Measurements from ENCODE around the gene DLX2.

DLX2 gene

DNA sequence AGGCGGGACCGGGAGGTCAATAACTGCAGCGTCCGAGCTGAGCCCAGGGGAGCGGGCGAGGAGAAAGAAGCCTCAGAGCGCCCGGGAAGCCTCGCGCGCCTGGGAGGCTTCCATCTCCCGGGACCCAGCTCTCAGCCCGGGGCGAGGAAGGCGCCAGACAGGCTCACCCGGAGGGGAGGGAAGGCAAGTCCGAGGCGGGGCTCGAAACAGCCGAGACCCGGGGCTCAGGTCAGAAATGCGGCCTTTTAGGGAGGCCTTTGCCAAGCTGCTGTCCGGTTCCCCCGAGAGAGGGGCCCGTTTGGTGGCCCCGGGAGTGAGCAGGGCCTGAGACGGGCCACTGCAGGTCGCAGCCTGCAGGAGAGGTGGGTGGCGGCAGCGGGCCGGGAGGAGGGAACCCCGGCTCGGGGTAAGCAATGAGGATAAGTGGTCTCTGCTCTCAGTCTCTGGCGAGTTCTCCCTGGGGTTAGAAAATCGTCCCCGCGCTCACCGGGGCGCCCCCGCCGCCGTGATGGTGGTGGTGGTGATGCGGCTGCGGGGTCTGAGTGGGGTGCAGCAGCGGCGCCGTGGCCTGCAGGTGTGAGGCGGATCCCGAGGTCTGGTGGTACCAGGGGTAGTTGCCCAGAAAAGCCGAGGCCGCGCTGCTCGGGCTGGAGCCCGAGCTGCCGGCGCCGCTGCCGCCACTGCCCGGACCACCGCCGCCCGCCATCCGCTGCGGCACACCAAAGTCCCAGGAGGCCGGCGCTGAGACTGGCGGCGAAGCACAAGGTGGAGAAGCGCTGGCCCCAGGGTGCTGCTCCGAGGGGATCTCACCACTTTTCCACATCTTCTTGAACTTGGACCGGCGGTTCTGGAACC lies 2.4 kb downstream of the DLX2 start:
- Histone ChIP-seq H3K27ac (no peak overlapping the region), H3K4me3 (peak overlapping the region; percentile 19)
- TF ChIP-seq, protein P1, sequence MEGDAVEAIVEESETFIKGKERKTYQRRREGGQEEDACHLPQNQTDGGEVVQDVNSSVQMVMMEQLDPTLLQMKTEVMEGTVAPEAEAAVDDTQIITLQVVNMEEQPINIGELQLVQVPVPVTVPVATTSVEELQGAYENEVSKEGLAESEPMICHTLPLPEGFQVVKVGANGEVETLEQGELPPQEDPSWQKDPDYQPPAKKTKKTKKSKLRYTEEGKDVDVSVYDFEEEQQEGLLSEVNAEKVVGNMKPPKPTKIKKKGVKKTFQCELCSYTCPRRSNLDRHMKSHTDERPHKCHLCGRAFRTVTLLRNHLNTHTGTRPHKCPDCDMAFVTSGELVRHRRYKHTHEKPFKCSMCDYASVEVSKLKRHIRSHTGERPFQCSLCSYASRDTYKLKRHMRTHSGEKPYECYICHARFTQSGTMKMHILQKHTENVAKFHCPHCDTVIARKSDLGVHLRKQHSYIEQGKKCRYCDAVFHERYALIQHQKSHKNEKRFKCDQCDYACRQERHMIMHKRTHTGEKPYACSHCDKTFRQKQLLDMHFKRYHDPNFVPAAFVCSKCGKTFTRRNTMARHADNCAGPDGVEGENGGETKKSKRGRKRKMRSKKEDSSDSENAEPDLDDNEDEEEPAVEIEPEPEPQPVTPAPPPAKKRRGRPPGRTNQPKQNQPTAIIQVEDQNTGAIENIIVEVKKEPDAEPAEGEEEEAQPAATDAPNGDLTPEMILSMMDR (IDR thresholded peaks at IDR 0.05): no peak
- DNase-seq (ENCODE audit: low spot score): no peak

DNA sequence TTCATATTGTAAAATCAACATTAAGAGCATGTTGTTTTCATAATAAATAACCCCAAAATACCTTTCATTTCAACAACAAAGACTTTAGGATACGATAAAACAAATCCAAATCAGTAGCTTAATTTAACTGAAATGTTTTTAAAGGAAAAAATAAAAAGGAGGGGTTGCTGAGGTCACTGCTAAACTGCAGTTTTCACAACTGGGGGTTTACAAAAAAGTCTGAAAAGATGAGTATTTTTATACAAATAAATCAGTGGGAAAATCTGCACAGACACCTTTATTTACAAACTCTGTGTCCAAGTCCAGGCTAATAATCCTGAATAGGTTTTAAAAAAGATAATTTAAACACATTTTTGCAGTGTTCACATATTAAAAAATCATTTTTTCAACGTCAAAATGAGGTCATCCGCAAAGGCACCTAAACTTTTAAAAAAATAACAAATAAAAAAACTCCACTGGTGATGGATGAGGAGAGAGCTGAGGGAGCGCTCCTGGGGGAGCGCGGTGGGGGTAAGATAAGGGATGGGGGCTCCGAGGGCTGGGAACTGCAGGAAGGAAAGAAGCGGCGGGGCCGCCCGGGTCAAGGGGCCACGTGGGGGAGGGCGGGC lies 3.1 kb downstream of the DLX2 start:
- Histone ChIP-seq H3K27ac (no peak overlapping the region), H3K4me3 (peak overlapping the region; percentile 64)
- DNase-seq (ENCODE audit: low spot score): no peak
- TF ChIP-seq, protein P1 (IDR thresholded peaks at IDR 0.05): no peak

GRCh38 chr2:172098650-172099471 lies 3.8 kb downstream of the DLX2 start:
- Histone ChIP-seq H3K4me3 (peak overlapping the region; percentile 64), H3K27ac (peak overlapping the region in 1 of 2 donors; percentile 2)
- TF ChIP-seq, protein P1 (IDR thresholded peaks at IDR 0.05): no peak
- DNase-seq (ENCODE audit: low spot score): peak; percentile 74

- Histone ChIP-seq H3K4me3 (peak overlapping the region; percentile 64), H3K27ac (no peak overlapping the region)
- TF ChIP-seq, protein P1 (IDR thresholded peaks at IDR 0.05): no peak
Measured at GRCh38 chr2:172098287-172098649, 4.4 kb downstream of the DLX2 start.

DNA sequence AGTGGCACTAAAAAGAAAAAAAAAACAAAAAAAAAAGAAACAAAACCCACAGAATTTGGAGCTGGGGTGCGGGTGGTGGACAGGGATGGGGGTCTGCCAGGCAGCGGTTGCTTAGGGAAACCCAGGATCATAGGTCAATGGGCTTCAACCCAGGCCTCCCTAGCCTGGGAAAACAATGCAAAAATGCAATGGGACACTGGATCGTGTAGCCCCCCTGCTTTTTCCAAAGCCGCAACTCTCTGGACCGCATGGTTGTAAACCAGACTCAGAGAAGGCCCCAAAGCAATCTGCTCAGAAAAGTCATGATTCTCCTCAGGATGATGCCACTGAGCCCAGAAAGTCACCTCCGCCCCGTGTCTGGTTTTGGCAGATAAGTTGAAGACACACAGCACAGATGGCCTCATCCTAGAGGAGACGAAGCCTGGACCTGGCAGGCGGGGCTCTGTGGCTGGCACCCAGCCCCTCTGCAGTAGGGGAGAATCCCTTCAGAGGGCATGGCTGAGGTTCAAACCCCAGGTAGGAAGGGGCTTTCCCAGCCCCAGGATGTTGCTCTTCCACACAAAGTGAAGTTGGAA lies 5.1 kb downstream of the DLX2 start:
- TF ChIP-seq, protein P1 (IDR thresholded peaks at IDR 0.05): no peak
- no peak overlapping the region for H3K27ac ChIP-seq
- DNase-seq (ENCODE audit: low spot score): peak; percentile 59
- H3K4me3 ChIP-seq: no peak overlapping the region

More at GRCh38 chr2:172098287-172098649, 4.4 kb downstream of the DLX2 start:
- peak; percentile 62 for DNase-seq (ENCODE audit: low spot score)

- DNase-seq (ENCODE audit: low spot score): no peak
- TF ChIP-seq, protein P1 (IDR thresholded peaks at IDR 0.05): no peak
- Histone ChIP-seq H3K4me3 (peak overlapping the region; percentile 70), H3K27ac (peak overlapping the region in 1 of 2 donors; percentile 44)
Measured at GRCh38 chr2:172096626-172097547, 5.8 kb downstream of the DLX2 start.
